Keratinocyte (primary cell): Measurements from ENCODE around the gene RALGPS2. TPM values are rescaled to one million over a fixed set of nuclear protein-coding genes. Genes with fewer than 3 reads are reported as not detected.
A peak's percentile ranks its signal among the peaks of the same experiment; 100 is the strongest.

Source experiments
- DNase-seq: peaks from one replicate; pipeline ENCODE4 v3.0.0-alpha.2; 2011; ENCODE audit warnings: low read depth, missing footprints, low spot score
- FAIRE-seq: peaks from 2 replicates; lab custom pipeline; 2011; peaks lifted over from hg19 to GRCh38; lab: Jason Lieb, UNC
- H2AFZ ChIP-seq: 2 replicates; pipeline ENCODE4 v1.6.0; 2012; ENCODE audit warnings: low read length, control low read depth, inconsistent platforms; ENCODE audit not compliant: control insufficient read depth
- H3K27ac ChIP-seq: 2 replicates; pipeline ENCODE4 v1.5.1; 2011; ENCODE audit warnings: low read length; ENCODE audit not compliant: control insufficient read depth, insufficient read depth
- H3K27me3 ChIP-seq: 3 replicates; pipeline ENCODE4 v1.6.0; 2011; ENCODE audit warnings: low read length; ENCODE audit not compliant: control insufficient read depth, insufficient read depth; ENCODE audit errors: extremely low read depth
- H3K36me3 ChIP-seq, 2 experiments: 2 replicates in 1 of 2; 3 replicates in 1 of 2; pipeline ENCODE4 v1.5.1; 2011; ENCODE audit warnings: low read length in 2 of 2, mild to moderate bottlenecking in 1 of 2; ENCODE audit not compliant: control insufficient read depth in 2 of 2, insufficient read depth in 2 of 2; ENCODE audit errors: extremely low read depth in 1 of 2
- H3K4me1 ChIP-seq: 3 replicates; pipeline ENCODE4 v1.5.1; 2011; ENCODE audit warnings: low read length; ENCODE audit not compliant: control insufficient read depth, insufficient read depth; ENCODE audit errors: extremely low read depth
- H3K4me2 ChIP-seq: 3 replicates; pipeline ENCODE4 v1.6.0; 2011; ENCODE audit warnings: low read depth, low read length; ENCODE audit not compliant: control insufficient read depth, insufficient read depth; ENCODE audit errors: extremely low read depth
- H3K4me3 ChIP-seq, 3 experiments: fragments of 200-600 bp in 1 of 3; sonication (generic) in 1 of 3; 2 replicates in 2 of 3; 3 replicates in 1 of 3; pipeline ENCODE4 v1.5.1; 2011 to 2016; ENCODE audit warnings: low read length in 3 of 3, mild to moderate bottlenecking in 3 of 3, control low read depth in 2 of 3, inconsistent platforms in 1 of 3, low read depth in 1 of 3, mixed read lengths in 1 of 3, mixed run types in 1 of 3, moderate library complexity in 1 of 3; ENCODE audit not compliant: control insufficient read depth in 2 of 3, insufficient read depth in 2 of 3; ENCODE audit errors: extremely low read depth in 1 of 3
- H3K79me2 ChIP-seq: 2 replicates; pipeline ENCODE4 v1.6.0; 2012; ENCODE audit warnings: low read length; ENCODE audit not compliant: control insufficient read depth, insufficient read depth
- H3K9ac ChIP-seq: 3 replicates; pipeline ENCODE4 v1.6.0; 2011; ENCODE audit warnings: low read length; ENCODE audit not compliant: control insufficient read depth, insufficient read depth; ENCODE audit errors: extremely low read depth
- H3K9me1 ChIP-seq: 3 replicates; pipeline ENCODE4 v1.6.0; 2011; ENCODE audit warnings: low read length; ENCODE audit not compliant: control insufficient read depth, insufficient read depth; ENCODE audit errors: extremely low read depth
- H3K9me3 ChIP-seq: 2 replicates; pipeline ENCODE4 v1.5.1; 2012; ENCODE audit warnings: low read depth, low read length; ENCODE audit not compliant: control insufficient read depth
- H4K20me1 ChIP-seq: 3 replicates; pipeline ENCODE4 v1.6.0; 2011; ENCODE audit warnings: low read length; ENCODE audit not compliant: control insufficient read depth, insufficient read depth; ENCODE audit errors: extremely low read depth
- EZH2 ChIP-seq: IDR thresholded peaks from one replicate; pipeline ENCODE4 v1.6.1; 2012; ENCODE audit warnings: inconsistent platforms, mild to moderate bottlenecking, low read length, moderate library complexity
- dilution Hi-C: fragments of 300-500 bp; cut with MboI; formaldehyde crosslinking; loops from one replicate; pipeline ENCODE4 v1.7.0; 2020; ENCODE audit warnings: low sequenced_read_pairs; ENCODE audit not compliant: extremely low pct_ligation_motif_present
- polyA plus RNA-seq, 5 experiments: library from polyadenylated mRNA; depleted of rRNA in 3 of 5; stranded (reverse) in 3 of 5; stranded (forward) in 1 of 5; unstranded in 1 of 5; fragments of >200 nt; gene quantifications; 1 replicate in 1 of 5; 2 replicates in 3 of 5; 3 replicates in 1 of 5; pipeline versions ENCODE4 v1.2.1 to v1.2.3, GENCODE V29; 2011 to 2012; ENCODE audit warnings: missing spikeins in 2 of 5, low read depth in 1 of 5, low replicate concordance in 1 of 5
- TF ChIP-seq, protein P1 (sequence below), 3 experiments: IDR thresholded peaks in 1 of 3; conservative IDR thresholded peaks in 1 of 3; optimal IDR thresholded peaks in 1 of 3; 2 replicates in 2 of 3; 3 replicates in 1 of 3; pipeline versions ENCODE3 to v1.5.1; 2011; ENCODE audit warnings: low read length in 3 of 3, mild to moderate bottlenecking in 3 of 3, moderate library complexity in 2 of 3, control low read depth in 1 of 3, inconsistent platforms in 1 of 3; ENCODE audit not compliant: insufficient read depth in 2 of 3; ENCODE audit errors: extremely low read depth in 1 of 3

The RALGPS2 gene
- polyA plus RNA-seq, 1 donor (not counting 4 experiments of a cell fraction or from before 2014, with no cell fraction given), result 14.8 TPM

GRCh38 chr1:178743801-178744200 lies 18.8 kb downstream of the RALGPS2 start:
- no peak overlapping the region for H3K27ac ChIP-seq
- no peak overlapping the region for H3K4me3 ChIP-seq
- H4K20me1 ChIP-seq, result no peaks in the 10 kb centered on the region
- no peak overlapping the region for H3K4me2 ChIP-seq
- no peaks in the 10 kb centered on the region for H3K9me1 ChIP-seq
- H3K9ac ChIP-seq, result no peak overlapping the region
- FAIRE-seq (no peak), DNase-seq (no peak)
- no peaks in the 10 kb centered on the region for H3K79me2 ChIP-seq
- no peaks in the 10 kb centered on the region for H3K27me3 ChIP-seq
- no peaks in the 10 kb centered on the region for H3K9me3 ChIP-seq
- dilution Hi-C loops, result no loop called here
- no peaks in the 10 kb centered on the region for H3K36me3 ChIP-seq
- H3K4me1 ChIP-seq, result no peaks in the 10 kb centered on the region
- no peak for TF ChIP-seq EZH2
- TF ChIP-seq, protein P1, sequence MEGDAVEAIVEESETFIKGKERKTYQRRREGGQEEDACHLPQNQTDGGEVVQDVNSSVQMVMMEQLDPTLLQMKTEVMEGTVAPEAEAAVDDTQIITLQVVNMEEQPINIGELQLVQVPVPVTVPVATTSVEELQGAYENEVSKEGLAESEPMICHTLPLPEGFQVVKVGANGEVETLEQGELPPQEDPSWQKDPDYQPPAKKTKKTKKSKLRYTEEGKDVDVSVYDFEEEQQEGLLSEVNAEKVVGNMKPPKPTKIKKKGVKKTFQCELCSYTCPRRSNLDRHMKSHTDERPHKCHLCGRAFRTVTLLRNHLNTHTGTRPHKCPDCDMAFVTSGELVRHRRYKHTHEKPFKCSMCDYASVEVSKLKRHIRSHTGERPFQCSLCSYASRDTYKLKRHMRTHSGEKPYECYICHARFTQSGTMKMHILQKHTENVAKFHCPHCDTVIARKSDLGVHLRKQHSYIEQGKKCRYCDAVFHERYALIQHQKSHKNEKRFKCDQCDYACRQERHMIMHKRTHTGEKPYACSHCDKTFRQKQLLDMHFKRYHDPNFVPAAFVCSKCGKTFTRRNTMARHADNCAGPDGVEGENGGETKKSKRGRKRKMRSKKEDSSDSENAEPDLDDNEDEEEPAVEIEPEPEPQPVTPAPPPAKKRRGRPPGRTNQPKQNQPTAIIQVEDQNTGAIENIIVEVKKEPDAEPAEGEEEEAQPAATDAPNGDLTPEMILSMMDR (optimal IDR thresholded peaks at IDR 0.05 in 1 of 3, IDR thresholded peaks at IDR 0.05 in 1 of 3, conservative IDR thresholded peaks at IDR 0.05 in 1 of 3; ENCODE audit: extremely low read depth in 1 of 3, insufficient read depth in 2 of 3, low read length in 3 of 3), result no peak
- H2AFZ ChIP-seq, result no peak overlapping the region

- DNase-seq, result no peak
- FAIRE-seq, result peak; percentile 23
- no peaks in the 10 kb centered on the region for H3K36me3 ChIP-seq
Measured at GRCh38 chr1:178745260-178745659, 20.2 kb downstream of the RALGPS2 start.

More at GRCh38 chr1:178745260-178745659, 20.2 kb downstream of the RALGPS2 start:
- no peak overlapping the region for H3K4me3 ChIP-seq
- no peaks in the 10 kb centered on the region for H3K27me3 ChIP-seq
- no peaks in the 10 kb centered on the region for H3K79me2 ChIP-seq
- no peak overlapping the region for H3K9ac ChIP-seq
- H3K4me2 ChIP-seq, result no peak overlapping the region
- H3K27ac ChIP-seq, result no peak overlapping the region
- H4K20me1 ChIP-seq, result no peaks in the 10 kb centered on the region
- H2AFZ ChIP-seq, result no peak overlapping the region
- H3K9me3 ChIP-seq, result no peaks in the 10 kb centered on the region
- no peaks in the 10 kb centered on the region for H3K4me1 ChIP-seq
- H3K9me1 ChIP-seq, result no peaks in the 10 kb centered on the region
- TF ChIP-seq EZH2, result no peak
- TF ChIP-seq, protein P1 (optimal IDR thresholded peaks at IDR 0.05 in 1 of 3, IDR thresholded peaks at IDR 0.05 in 1 of 3, conservative IDR thresholded peaks at IDR 0.05 in 1 of 3; ENCODE audit: extremely low read depth in 1 of 3, insufficient read depth in 2 of 3, low read length in 3 of 3), result no peak
- dilution Hi-C loops, result no loop called here
